GM19035 (cell line): Measurements from ENCODE around the gene SPINK8.
"Not testable (repeated sequence)": the region's sequence is repeated elsewhere in the genome, so short reads cannot be mapped to it uniquely, and the experiment has no call there.

Experiments used
- ATAC-seq: cut with Tn5 transposase; IDR thresholded peaks from one replicate; pipeline ENCODE4 v1.9.1; 2021; ENCODE audit not compliant: unreplicated experiment

SPINK8 gene

GRCh38 chr3:48280881-48281280, 52.6 kb downstream of the SPINK8 start:
- ATAC-seq = no peak

- ATAC-seq = no peak
These were observed 54.4 kb downstream of the SPINK8 start for GRCh38 chr3:48278884-48279559.

GRCh38 chr3:48276911-48277641, 56.4 kb downstream of the SPINK8 start:
- ATAC-seq = no peak

- no peak for ATAC-seq
These were observed 58.0 kb downstream of the SPINK8 start for GRCh38 chr3:48275287-48276027.

- no peak for ATAC-seq
These were observed 59.0 kb downstream of the SPINK8 start for GRCh38 chr3:48274452-48274851.

- no peak for ATAC-seq
These were observed 59.8 kb downstream of the SPINK8 start for GRCh38 chr3:48273594-48274211.

GRCh38 chr3:48271763-48272498, 61.5 kb downstream of the SPINK8 start:
- ATAC-seq = no peak

- not testable (repeated sequence) for ATAC-seq
These were observed 62.2 kb downstream of the SPINK8 start for GRCh38 chr3:48271223-48271622.

- ATAC-seq = no peak
These were observed 63.2 kb downstream of the SPINK8 start for GRCh38 chr3:48270306-48270705.

GRCh38 chr3:48269592-48269991, 63.9 kb downstream of the SPINK8 start:
- no peak for ATAC-seq

GRCh38 chr3:48268936-48269561, 64.4 kb downstream of the SPINK8 start:
- no peak for ATAC-seq

- no peak for ATAC-seq
These were observed 65.0 kb downstream of the SPINK8 start for GRCh38 chr3:48268381-48268935.

- no peak for ATAC-seq
These were observed 65.7 kb downstream of the SPINK8 start for GRCh38 chr3:48267782-48268181.

- ATAC-seq = no peak
These were observed 74.9 kb downstream of the SPINK8 start for GRCh38 chr3:48258530-48258929.
